GM10266 (cell line): Measurements from ENCODE around the gene SMARCD1.

Experiments
- DNase-seq: peaks from one replicate; pipeline ENCODE4 v3.0.0; 2012; ENCODE audit errors: extremely low spot score
- TF ChIP-seq, protein P1 (sequence below): IDR thresholded peaks from 2 replicates; pipeline ENCODE4 v1.5.1; 2012; ENCODE audit warnings: mild to moderate bottlenecking, low read depth; ENCODE audit not compliant: control insufficient read depth, insufficient read depth; ENCODE audit errors: missing control alignments

Gene SMARCD1

DNA sequence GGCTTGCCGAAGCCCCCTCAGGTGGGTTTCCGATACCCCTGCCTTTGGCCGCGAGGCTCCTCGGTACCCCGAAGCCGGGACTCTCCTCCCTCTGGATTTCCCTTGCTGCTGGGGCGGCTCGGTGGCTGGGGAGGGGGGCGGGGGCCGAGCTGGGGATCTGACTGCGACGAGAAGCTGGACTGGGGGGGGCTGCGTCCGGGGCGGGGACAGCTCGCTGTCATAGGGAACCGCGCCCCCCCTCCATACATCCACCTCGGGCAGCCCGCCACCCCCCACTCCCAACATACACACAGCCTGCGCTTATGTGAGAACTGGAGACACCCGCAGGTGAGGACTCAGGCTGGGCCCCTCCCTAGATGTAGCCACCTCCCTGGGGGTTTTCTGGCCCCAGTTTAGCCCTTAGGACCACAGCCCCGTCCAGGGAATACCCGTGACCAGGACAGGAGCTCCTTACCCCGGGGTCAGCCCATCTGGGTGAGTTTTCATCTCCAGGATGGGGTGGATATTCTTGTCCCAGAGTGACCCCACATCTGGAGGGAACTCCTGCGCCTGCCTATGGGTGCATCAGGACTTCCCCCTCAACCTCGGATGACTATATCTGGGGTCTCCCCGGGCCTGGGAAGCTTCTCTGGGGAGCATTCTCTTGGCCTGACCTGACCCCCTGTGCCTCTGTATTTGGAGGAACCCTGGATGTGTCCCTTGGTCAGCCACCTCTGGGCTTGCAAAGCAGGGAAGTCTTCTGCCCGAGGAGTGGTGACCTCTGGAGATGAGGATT is 27.1 kb upstream of the SMARCD1 start:
- no peak for DNase-seq
- TF ChIP-seq, protein P1, sequence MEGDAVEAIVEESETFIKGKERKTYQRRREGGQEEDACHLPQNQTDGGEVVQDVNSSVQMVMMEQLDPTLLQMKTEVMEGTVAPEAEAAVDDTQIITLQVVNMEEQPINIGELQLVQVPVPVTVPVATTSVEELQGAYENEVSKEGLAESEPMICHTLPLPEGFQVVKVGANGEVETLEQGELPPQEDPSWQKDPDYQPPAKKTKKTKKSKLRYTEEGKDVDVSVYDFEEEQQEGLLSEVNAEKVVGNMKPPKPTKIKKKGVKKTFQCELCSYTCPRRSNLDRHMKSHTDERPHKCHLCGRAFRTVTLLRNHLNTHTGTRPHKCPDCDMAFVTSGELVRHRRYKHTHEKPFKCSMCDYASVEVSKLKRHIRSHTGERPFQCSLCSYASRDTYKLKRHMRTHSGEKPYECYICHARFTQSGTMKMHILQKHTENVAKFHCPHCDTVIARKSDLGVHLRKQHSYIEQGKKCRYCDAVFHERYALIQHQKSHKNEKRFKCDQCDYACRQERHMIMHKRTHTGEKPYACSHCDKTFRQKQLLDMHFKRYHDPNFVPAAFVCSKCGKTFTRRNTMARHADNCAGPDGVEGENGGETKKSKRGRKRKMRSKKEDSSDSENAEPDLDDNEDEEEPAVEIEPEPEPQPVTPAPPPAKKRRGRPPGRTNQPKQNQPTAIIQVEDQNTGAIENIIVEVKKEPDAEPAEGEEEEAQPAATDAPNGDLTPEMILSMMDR: no peak

DNA sequence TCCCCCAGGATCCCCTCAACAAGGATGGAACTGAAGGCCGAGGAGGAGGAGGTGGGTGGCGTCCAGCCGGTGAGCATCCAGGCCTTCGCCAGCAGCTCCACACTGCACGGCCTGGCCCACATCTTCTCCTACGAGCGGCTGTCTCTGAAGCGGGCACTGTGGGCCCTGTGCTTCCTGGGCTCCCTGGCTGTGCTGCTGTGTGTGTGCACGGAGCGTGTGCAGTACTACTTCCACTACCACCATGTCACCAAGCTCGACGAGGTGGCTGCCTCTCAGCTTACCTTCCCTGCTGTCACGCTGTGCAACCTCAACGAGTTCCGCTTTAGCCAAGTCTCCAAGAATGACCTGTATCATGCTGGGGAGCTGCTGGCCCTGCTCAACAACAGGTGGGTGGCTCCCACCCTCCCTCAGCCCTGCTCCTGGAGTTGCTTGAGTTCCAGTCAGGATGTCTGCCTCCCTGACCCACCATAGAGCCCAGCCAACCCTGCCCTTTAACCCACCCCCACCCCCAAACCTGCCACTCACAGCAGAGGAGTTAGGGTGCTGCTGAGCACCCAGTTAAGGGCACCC is 26.3 kb upstream of the SMARCD1 start:
- DNase-seq: no peak
- TF ChIP-seq, protein P1: no peak

DNA sequence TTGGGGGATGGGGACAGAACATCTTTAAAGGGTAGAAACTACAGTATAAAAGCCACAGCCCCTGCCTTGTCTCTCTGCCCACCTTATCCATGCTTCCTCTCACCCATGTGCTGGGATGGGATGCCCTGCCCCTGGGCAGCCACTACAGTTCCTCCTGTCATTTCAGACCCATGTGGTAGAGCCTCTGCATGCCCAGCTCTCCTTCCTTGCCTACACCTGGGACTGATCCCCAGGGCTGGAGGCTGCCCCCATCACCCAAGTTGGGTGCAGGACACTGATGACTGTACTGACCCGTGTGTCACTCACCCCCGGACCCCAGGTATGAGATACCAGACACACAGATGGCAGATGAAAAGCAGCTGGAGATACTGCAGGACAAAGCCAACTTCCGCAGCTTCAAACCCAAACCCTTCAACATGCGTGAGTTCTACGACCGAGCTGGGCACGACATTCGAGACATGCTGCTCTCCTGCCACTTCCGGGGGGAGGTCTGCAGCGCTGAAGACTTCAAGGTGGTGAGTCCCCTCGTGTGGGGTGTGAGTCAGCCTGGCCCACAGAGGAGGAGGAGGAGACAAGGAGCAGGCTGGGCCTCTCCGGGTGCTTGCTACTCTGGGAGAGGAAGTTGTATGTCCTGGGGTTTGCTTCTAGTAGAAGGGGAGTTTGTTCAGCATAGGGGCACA is 25.6 kb upstream of the SMARCD1 start:
- no peak for DNase-seq
- TF ChIP-seq, protein P1: no peak

DNA sequence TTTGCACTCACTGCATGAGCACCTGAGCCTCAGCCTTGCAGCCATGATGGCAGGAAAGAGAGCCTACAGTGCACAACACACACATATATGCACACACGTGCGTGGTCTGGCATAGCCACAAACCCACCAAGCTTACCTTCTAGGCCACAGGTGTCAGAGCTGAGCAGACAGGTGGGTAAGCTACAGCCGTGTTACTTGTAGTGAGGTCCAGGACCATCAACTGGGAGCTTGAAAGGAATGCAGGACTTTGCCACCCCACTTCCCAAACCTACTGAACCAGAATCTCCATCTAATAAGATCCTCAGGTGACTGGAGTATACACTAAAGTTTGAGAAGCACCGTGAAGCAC is 25.0 kb upstream of the SMARCD1 start:
- DNase-seq: no peak
- TF ChIP-seq, protein P1: no peak

DNA sequence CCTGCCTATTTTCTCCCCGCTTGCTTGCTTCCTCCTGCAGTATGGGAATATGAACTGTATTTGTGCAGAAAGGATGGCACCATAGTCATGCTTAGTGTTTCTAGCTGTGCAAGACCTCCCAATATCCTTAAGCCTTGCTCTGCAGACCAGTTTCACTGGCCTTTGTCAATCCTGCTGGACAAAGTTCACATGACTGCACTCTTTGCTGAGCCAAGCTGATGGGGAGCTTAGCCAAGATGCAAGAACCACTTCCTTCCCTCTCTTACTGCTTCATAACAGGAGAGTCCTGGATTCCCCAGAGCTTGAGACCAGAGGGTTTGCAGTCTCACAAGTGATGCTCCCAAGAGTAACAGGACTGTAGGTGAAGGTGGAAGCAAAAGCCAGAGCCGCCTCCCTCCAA is 24.0 kb upstream of the SMARCD1 start:
- DNase-seq: no peak
- TF ChIP-seq, protein P1: no peak

DNA sequence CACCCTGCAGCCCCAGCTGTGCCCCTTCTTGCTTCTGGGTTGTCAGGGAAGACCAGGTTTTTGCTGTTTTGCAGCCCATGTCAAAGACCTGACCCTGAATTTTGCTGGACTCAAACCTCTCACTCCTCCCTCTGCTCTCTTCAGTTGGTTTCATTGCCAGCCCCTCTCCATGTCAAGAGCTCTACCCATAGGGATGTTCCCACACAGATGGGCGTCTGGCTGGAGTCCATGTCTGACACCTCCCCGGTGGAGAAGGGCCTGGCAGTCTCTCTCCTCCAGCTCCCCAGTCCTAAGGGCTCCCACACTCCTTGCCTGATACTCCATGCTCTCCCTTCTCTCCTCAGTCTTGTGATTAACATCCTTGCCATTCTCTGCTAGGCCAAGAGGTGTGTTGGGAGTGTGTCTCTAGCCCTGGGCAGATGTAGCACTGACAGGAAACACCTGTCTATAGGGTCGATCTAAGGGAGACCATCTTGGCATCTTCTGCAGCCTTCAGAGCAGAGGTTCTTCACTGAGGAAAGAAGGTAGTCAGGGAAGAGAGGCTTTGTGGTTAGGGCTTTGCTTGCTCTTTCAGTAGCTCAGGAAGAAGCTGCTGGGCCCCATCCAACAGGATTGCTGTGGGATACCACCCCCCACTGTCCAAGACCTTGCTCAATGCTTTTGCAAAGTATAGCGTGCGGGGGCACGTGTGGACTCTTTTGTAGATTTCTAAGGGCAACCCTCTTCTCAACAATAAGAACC is 23.0 kb upstream of the SMARCD1 start:
- no peak for DNase-seq
- TF ChIP-seq, protein P1: no peak
